Lung (tissue), 12 donors: Measurements from ENCODE around the gene ZRANB3. TPM values are rescaled to one million over a fixed set of nuclear protein-coding genes. Genes with fewer than 3 reads are reported as not detected.
"Not testable (repeated sequence)": the region's sequence is repeated elsewhere in the genome, so short reads cannot be mapped to it uniquely, and the experiment has no call there.

Experiments used
- ATAC-seq: fragments of 200-7000 bp; cut with Tn5 transposase; one replicate; pipeline ENCODE4 v1.9.1; 2020; ENCODE audit warnings: moderate number of reproducible peaks; ENCODE audit not compliant: insufficient read depth, low FRiP score
- DNase-seq, 3 donors: peaks; one replicate each; pipeline ENCODE4 v3.0.0-alpha.2; 2013 to 2017
- H3K27ac ChIP-seq, 2 donors: one replicate each; pipeline ENCODE4 v1.5.1; 2013; ENCODE audit warnings: mild to moderate bottlenecking in 2 of 2, moderate library complexity in 2 of 2, control low read depth in 1 of 2, inconsistent platforms in 1 of 2, low read depth in 1 of 2, low read length in 1 of 2
- H3K27me3 ChIP-seq, 3 donors: one replicate each; pipeline ENCODE4 v1.5.1; 2013; ENCODE audit warnings: low read length in 2 of 3; ENCODE audit not compliant: control insufficient read depth in 3 of 3, insufficient read depth in 3 of 3
- H3K36me3 ChIP-seq, 4 donors: one replicate each; pipeline ENCODE4 v1.5.1; 2013; ENCODE audit warnings: low read length in 4 of 4, mild to moderate bottlenecking in 1 of 4, moderate library complexity in 1 of 4; ENCODE audit not compliant: control insufficient read depth in 4 of 4, insufficient read depth in 4 of 4
- H3K4me1 ChIP-seq, 5 donors: one replicate each; pipeline ENCODE4 v1.5.1; 2013; ENCODE audit warnings: low read length in 5 of 5, mild to moderate bottlenecking in 2 of 5, moderate library complexity in 1 of 5; ENCODE audit not compliant: control insufficient read depth in 5 of 5, insufficient read depth in 5 of 5
- H3K4me3 ChIP-seq: one replicate; pipeline ENCODE4 v1.5.1; 2013; ENCODE audit warnings: mild to moderate bottlenecking, control low read depth, moderate library complexity
- H3K9ac ChIP-seq, 2 donors: one replicate each; pipeline ENCODE4 v1.5.1; 2013; ENCODE audit warnings: low read length in 2 of 2, control low read depth in 1 of 2; ENCODE audit not compliant: insufficient read depth in 1 of 2
- H3K9me3 ChIP-seq, 4 donors: one replicate each; pipeline ENCODE4 v1.5.1; 2013; ENCODE audit warnings: low read length in 3 of 4, mild to moderate bottlenecking in 1 of 4, moderate library complexity in 1 of 4; ENCODE audit not compliant: control insufficient read depth in 4 of 4, insufficient read depth in 3 of 4
- WGBS, 2 donors: extraction: QIAGEN DNeasy Blood & Tissue Kit; methylation state at CpG; one replicate each; pipeline ENCODE4 v1.1.7; 2013; 5-methylcytosine and 5-hydroxymethylcytosine counted together
- polyA plus RNA-seq, 2 donors: library from polyadenylated mRNA; stranded (reverse); fragments of 200-250 nt; gene quantifications; one replicate each; pipeline ENCODE4 v1.2.1, GENCODE V29; 2013
- total RNA-seq, 2 donors: library from RNA; depleted of rRNA in 1 of 2; stranded (reverse); fragments of >200 nt in 1 of 2; gene quantifications; one replicate each; pipeline ENCODE4 v1.2.1, GENCODE V29; 2014 to 2021
- TF ChIP-seq, protein P1 (sequence below): IDR thresholded peaks from 2 replicates; pipeline ENCODE4 v1.5.1; 2012; ENCODE audit warnings: mild to moderate bottlenecking; ENCODE audit errors: control extremely low read depth, extremely low read depth
- donor health status: control.
- donor health status: control.
- donor health status: Bipolar disorder and iron deficiency.
- donor health status: healthy.
- donor health status: DM: yes; HTN: yes; CAD: no.

ZRANB3 gene
- total and polyA plus RNA-seq, 4 donors, result 1.3 to 14.9 (median 3.3) TPM

DNA sequence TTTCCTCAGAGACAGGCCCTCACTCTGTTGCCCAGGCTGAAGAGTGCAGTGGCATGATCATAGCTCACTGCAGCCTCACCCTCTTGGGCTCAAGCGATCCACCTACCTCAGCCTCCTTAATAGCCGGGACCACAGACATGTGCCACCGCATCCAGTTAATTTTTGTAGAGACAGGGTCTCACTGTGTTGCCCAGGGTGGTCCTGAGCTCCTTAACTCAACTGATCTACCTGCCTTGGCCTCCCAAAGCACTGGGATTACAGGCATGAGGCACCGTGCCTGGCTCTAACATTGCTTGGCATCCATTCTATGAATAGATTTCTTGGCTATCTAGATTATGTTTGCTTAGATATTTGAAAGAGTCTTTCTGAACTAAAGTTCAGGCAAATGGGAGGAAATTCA lies 21.9 kb upstream of the ZRANB3 start:
- Histone ChIP-seq H3K4me3 (no peak overlapping the region), H3K4me1 (peaks cover 0 to 4% (median 0%) of the 10 kb centered on the region in 5 donors), H3K27ac (no peak overlapping the region), H3K9ac (no peak overlapping the region), H3K27me3 (no peaks in the 10 kb centered on the region), H3K36me3 (peaks cover 0 to 3% (median 0%) of the 10 kb centered on the region in 4 donors), H3K9me3 (no peaks in the 10 kb centered on the region)
- DNase-seq, result no peak
- WGBS, 2 donors, result 96 to 99% methylated on average over 4 of the region's 4 CpGs
- no peak for ATAC-seq
- TF ChIP-seq, protein P1, sequence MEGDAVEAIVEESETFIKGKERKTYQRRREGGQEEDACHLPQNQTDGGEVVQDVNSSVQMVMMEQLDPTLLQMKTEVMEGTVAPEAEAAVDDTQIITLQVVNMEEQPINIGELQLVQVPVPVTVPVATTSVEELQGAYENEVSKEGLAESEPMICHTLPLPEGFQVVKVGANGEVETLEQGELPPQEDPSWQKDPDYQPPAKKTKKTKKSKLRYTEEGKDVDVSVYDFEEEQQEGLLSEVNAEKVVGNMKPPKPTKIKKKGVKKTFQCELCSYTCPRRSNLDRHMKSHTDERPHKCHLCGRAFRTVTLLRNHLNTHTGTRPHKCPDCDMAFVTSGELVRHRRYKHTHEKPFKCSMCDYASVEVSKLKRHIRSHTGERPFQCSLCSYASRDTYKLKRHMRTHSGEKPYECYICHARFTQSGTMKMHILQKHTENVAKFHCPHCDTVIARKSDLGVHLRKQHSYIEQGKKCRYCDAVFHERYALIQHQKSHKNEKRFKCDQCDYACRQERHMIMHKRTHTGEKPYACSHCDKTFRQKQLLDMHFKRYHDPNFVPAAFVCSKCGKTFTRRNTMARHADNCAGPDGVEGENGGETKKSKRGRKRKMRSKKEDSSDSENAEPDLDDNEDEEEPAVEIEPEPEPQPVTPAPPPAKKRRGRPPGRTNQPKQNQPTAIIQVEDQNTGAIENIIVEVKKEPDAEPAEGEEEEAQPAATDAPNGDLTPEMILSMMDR, result no peak

DNA sequence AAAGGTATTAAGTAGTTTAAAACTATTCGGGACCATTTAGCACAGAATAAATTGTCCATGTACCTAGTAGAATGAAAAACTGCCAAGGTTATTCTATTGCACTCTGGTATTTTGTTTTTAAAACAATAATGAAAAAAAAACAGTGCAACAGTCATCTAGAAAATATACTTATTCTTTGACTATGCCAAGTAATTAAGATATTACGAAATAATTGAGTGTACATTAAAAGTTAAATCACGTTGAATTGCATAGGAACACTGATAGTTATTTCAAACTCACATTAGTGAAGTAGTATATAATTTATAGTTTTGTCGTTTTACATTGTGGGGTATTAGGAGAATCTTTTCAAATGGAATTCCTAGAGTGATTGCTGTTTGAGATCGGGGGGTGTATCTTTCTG lies 20.3 kb upstream of the ZRANB3 start:
- Histone ChIP-seq H3K4me1 (peaks cover 0 to 4% (median 0%) of the 10 kb centered on the region in 5 donors), H3K9ac (no peak overlapping the region), H3K27ac (no peak overlapping the region), H3K9me3 (no peaks in the 10 kb centered on the region), H3K4me3 (no peak overlapping the region), H3K36me3 (no peaks in the 10 kb centered on the region), H3K27me3 (no peaks in the 10 kb centered on the region)
- TF ChIP-seq, protein P1, result no peak
- WGBS, 2 donors, result 86 to 93% methylated on average over 5 of the region's 5 CpGs
- DNase-seq (peak in 2 of 3 donors; percentile 6 to 27), ATAC-seq (no peak)

DNA sequence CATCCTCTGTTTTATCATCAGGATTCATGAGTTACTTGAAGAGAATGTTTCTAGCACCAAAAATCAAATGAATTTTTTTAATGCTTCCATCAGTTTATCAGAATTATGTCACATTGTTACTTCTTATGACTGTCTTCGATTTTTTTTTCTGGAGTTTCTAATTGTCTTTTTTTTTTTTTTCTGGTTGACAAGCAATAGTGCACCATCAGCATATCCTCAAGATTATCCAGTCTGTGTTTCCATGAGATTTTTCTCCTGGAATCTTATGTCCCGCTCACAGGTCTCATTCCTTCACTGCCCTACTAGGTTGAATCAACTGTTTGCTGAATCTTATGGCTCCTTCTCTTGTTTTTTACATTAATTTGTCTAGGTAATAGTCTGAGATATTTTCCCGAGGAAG lies 16.3 kb upstream of the ZRANB3 start:
- Histone ChIP-seq H3K4me3 (no peak overlapping the region), H3K27ac (no peak overlapping the region), H3K27me3 (no peaks in the 10 kb centered on the region), H3K9ac (no peak overlapping the region), H3K4me1 (peaks cover 0 to 4% (median 0%) of the 10 kb centered on the region in 5 donors), H3K9me3 (no peaks in the 10 kb centered on the region), H3K36me3 (no peaks in the 10 kb centered on the region)
- TF ChIP-seq, protein P1, result no peak
- DNase-seq, result no peak
- ATAC-seq, result no peak
- WGBS, 2 donors, result 97 to 98% methylated on average over 3 of the region's 3 CpGs

GRCh38 chr2:135546436-135546835 lies 15.4 kb upstream of the ZRANB3 start:
- no peak overlapping the region for H3K4me3 ChIP-seq
- DNase-seq, result no peak
- H3K4me1 ChIP-seq, result peaks cover 0 to under 1% (median 0%) of the 10 kb centered on the region in 5 donors
- TF ChIP-seq, protein P1, result no peak
- ATAC-seq, result no peak
- H3K9ac ChIP-seq, result no peak overlapping the region
- no peaks in the 10 kb centered on the region for H3K27me3 ChIP-seq
- 95 to 96% methylated on average over 3 of the region's 3 CpGs for WGBS, 2 donors
- no peaks in the 10 kb centered on the region for H3K36me3 ChIP-seq
- H3K27ac ChIP-seq, result no peak overlapping the region
- no peaks in the 10 kb centered on the region for H3K9me3 ChIP-seq

GRCh38 chr2:135533545-135533944 lies 2.5 kb upstream of the ZRANB3 start:
- H3K27ac ChIP-seq, H3K4me3 ChIP-seq, ATAC-seq, H3K9me3 ChIP-seq, H3K27me3 ChIP-seq, H3K36me3 ChIP-seq, H3K9ac ChIP-seq, DNase-seq: not testable (repeated sequence)
- H3K4me1 ChIP-seq, result peaks cover 0 to 15% (median 5%) of the 10 kb centered on the region in 5 donors
- 97% methylated on average over 15 of the region's 15 CpGs for WGBS, 2 donors
